H1 (cell line): Measurements from ENCODE around the gene POU4F2. TPM values are rescaled to one million over a fixed set of nuclear protein-coding genes. Genes with fewer than 3 reads are reported as not detected.

ENCODE experiments used
- RNF2 ChIP-seq: fragments of 200-900, 300-1000 bp; sonication (generic); IDR thresholded peaks from 2 replicates; pipeline ENCODE4 v1.7.1; 2016; ENCODE audit warnings: borderline replicate concordance, low read depth, mild to moderate bottlenecking, antibody characterized with exemption, low read length; ENCODE audit not compliant: poor library complexity, severe bottlenecking; ENCODE audit errors: missing control alignments
- polyA plus RNA-seq, 7 experiments: library from polyadenylated mRNA; depleted of rRNA in 3 of 7; stranded (reverse) in 5 of 7; unstranded in 2 of 7; fragments of >200 nt in 5 of 7; fragments of 200-250 nt in 2 of 7; gene quantifications; 1 replicate in 5 of 7; 2 replicates in 1 of 7; 4 replicates in 1 of 7; pipeline versions ENCODE4 v1.2.1 to v1.2.3, GENCODE V29; 2011 to 2013; ENCODE audit warnings: missing spikeins in 2 of 7, mixed read lengths in 2 of 7
- total RNA-seq: library from RNA; stranded (reverse); fragmentation: NEBNext Ultra II Directional; extraction: Animal tissue kit (Norgen Biotek cat#: 25700); gene quantifications from 2 replicates; pipeline ENCODE4 v1.2.1, GENCODE V29; 2021

Gene POU4F2
- total and polyA plus RNA-seq, 2 of the 8 experiments (the other 6 are each of a cell fraction or from before 2014, with no cell fraction given) = not detected

- peak; percentile 97 for TF ChIP-seq RNF2
Measured at GRCh38 chr4:146640465-146641061, 1.9 kb downstream of the POU4F2 start (continued).
